GM18526 (cell line): ENCODE results near the gene HSPA1L.

Source experiments
- POLR2A ChIP-seq: IDR thresholded peaks from 3 replicates; pipeline ENCODE4 v1.6.1; 2011; ENCODE audit not compliant: insufficient read length; ENCODE audit errors: extremely low read depth

Gene HSPA1L

DNA sequence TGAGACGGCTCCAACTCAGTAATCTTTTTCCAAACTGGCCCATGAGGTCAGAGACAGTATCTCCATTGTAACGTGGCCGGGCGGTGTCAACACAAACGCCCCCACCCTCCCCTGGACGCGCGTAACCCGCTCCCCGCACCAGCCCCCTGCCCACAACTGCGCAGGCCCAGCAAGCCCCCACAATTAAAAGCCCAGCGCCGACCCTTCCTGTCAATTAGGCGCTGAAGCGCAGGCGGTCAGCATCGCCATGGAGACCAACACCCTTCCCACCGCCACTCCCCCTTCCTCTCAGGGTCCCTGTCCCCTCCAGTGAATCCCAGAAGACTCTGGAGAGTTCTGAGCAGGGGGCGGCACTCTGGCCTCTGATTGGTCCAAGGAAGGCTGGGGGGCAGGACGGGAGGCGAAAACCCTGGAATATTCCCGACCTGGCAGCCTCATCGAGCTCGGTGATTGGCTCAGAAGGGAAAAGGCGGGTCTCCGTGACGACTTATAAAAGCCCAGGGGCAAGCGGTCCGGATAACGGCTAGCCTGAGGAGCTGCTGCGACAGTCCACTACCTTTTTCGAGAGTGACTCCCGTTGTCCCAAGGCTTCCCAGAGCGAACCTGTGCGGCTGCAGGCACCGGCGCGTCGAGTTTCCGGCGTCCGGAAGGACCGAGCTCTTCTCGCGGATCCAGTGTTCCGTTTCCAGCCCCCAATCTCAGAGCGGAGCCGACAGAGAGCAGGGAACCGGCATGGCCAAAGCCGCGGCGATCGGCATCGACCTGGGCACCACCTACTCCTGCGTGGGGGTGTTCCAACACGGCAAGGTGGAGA, at the start of gene HSPA1L, which contains the start of gene HSPA1A:
Gene HSPA1L, minus strand, starts transcription at position 259 of the 814 bp plus-strand sequence. CDS start 3,311 bp downstream, outside the sequence.
Gene HSPA1A, plus strand, starts transcription at position 519 of the 814 bp plus-strand sequence. Its CDS starts 214 bp downstream, at position 733.
- peak; percentile 80 for TF ChIP-seq POLR2A

DNA sequence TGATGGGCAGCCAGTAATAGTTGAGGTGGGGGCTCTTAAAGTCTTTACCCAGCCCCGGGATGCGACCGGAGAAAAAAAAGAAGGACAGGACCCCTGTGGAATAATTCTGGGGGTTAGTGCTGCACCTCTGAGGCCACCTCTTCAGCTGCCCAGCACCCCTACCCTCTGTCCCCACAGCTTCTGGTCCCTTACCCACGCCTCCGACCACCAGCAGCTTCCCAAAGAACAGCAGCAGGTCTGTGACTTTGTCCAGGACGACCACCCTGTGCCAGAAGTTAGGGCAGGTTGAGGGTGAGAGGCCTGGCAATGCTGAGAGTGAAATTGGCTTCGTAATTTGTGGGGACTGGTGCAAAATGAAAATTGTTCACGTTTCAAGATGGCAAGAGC, 49.7 kb upstream of the HSPA1L start:
- no peak for TF ChIP-seq POLR2A

DNA sequence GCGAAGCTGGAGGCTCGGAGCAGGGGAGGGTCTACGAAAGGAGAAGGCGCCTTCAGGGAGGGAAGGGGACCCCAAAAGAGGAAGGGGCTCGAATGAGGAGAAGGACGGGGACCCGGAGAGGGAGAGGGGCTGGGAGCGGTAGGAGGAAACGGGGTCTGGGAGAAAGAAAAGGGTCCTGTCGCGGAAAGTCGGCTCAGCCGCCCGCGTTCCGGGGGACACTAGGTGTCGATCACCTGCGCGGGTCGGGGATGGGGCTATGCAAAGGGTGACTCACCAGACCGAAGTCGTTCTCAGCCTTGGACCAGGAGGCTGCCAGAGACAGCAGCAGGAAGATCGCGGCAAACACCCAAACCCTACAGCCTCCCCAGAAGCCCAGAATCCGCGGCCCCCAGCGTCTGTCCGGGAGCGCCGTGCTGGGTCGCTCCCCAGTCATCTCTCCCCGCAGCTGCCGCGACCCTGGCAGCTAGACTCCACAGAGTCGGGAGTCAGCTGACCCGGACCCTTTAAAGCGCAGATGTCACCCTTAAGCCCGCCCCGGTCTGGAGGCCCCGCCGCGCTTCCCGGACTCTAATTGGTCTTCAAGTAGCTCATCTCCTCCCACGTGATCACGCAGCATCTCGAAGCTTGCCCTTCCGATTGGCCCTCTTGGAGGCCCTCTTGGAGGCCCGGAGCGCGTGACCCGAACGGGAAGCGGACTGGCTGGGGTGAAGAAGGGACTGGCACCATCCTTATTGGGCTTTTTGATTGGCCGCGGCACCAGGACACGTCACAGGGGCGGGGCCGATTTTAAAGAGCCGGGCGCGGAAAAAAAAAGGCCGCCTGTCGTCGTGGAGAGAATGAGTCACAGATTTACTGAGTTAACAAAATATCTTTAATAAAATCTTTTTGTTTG, 47.5 kb upstream of the HSPA1L start, which contains the start of gene NEU1:
Gene NEU1, minus strand, starts transcription at position 478 of the 892 bp plus-strand sequence. Its CDS starts 45 bp downstream, at position 433.
- TF ChIP-seq POLR2A = peak; percentile 99

DNA sequence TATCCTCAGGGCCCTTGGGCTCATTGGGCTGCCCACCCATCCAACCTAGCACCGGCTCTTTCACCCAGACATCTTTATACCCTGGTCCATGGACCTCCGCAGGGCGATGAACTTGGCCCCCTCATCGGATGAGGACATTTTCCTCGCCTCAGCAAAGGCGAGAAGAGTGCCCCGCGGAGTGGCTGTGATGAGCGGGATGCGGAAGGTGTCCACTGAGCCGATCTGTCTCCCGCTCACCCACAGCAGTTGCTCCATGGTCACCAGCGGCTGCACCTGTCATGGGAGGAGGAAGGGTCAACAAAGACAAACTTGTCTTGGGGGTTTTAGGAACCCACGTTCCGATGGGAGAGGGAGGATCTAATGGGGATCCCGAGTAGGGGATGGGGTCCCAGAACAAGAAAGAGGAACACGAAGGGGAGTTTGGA, 46.8 kb upstream of the HSPA1L start:
- no peak for TF ChIP-seq POLR2A

DNA sequence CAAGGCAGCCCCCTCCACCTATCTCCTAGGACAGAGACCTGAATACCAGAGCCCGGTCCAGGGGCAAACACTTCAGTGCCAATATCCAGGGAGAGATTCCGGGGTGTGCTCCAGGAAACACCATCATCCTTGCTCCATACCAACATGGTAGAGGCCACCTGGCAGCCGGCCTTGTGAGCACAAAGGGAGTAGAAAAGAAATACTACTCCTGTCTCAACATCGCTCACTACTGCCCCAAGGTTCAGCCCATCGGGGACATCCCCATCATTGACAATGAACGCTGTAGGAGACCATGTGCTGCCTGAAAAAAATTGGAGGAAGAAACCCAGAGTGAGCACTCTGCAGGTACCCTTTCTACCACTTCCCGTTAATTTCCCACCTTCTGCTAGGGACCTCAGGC, 46.1 kb upstream of the HSPA1L start:
- no peak for TF ChIP-seq POLR2A

DNA sequence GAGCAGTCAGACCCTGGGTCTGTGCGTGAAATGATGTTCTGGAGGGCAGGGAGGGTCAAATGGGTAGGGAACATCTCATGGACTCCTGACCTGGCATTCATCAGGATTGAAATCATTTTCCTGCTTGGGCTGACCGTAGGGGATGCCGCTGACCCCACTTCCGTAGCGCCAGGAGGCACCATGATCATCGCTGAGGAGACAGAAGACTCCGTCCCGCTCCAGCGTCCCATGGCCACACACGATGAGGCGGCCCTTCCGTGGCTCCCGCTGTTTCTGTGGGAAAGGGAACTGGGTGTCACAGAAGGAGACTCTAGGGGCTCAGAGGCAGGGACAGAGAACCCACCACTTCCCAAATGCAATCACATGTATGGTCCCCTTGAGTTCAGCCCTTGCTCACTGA, 45.3 kb upstream of the HSPA1L start:
- no peak for TF ChIP-seq POLR2A

DNA sequence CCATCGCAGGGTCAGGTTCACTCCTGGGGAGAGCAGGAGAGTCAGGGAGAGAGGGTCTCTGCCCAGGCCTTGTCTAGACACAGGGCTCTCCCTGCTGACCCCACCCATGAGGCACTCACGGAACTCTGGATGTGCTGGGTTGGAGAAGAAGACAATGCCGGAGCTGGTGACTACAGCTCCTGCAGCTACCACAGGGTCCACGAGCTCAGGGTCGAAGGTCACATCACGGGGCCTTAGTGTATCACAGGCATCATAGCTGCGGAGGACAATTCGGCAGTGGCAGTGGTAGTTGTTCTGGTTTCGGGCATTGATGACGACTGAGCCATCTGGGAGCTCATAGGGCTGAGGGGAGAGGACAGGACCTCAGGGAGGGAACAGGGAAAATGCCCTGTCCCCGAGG, 44.8 kb upstream of the HSPA1L start:
- TF ChIP-seq POLR2A = no peak

DNA sequence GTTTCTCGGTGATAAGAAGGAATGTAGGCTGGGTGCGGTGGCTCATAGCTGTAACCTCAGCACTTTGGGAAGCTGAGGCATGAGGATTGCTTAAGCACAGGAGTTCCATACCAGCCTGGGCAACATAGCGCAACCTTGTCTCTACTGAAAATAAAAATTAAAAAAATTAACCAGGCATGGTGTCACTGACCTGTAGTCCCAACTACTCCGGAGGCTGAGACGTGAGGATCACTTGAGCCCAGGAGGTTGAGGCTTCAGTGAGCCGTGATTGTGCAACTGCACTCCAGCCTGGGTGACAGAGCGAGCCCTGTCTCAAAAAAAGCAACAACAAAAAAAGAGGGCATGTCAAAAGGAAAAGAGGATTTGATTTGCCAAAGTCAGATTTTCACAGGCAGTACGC, 43.6 kb upstream of the HSPA1L start:
- TF ChIP-seq POLR2A = no peak

DNA sequence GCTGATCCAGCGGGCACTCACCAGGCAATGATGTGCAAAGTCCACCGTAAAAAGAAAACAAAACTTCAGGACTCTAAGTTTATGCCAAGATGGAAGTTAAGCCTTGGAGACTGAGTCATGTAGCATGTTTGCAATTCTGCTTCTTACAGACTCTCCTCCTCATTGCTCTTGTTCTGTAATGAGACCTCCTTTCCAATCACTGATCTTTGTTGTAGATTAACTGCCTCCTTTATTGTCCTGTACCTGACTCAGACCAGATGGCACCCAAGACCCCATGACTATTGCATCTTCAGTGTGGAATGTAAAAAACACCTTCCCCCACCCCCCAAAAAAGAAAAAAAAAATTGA, 36.4 kb upstream of the HSPA1L start:
- TF ChIP-seq POLR2A = no peak

DNA sequence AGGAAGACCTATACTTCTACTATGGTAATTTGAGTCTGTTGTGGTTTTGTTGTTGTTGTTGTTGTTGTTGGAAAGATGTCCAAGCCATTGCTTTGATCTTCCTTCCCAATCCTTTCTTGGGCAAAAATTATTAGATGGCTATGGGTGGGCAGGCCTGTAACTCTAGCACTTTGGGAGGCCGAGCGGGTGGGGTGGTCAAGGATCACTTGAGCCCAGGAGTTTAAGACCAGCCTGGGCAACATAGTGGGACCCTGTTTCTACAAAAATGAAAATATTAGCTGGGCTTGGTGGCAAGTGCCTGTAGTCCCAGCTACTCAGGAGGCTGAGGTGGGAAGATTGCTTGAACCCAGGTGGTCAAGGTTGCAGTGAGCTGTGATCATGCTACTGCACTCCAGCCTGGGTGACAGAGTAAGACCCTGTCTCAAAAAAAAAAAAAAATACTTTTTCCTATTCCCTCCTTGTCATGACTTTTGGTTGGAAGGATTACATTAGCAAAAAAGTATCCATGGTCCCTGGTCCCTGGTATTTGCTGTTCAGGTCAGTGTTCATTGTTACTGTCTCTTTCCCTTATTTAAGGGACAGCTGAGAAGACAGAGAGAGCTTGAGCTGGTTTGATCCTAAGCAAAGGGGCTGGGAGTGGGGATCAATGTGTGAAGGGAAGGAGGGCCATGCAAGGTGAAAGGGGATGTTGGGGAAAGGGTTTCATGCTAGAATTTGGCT, 35.8 kb upstream of the HSPA1L start:
- no peak for TF ChIP-seq POLR2A

DNA sequence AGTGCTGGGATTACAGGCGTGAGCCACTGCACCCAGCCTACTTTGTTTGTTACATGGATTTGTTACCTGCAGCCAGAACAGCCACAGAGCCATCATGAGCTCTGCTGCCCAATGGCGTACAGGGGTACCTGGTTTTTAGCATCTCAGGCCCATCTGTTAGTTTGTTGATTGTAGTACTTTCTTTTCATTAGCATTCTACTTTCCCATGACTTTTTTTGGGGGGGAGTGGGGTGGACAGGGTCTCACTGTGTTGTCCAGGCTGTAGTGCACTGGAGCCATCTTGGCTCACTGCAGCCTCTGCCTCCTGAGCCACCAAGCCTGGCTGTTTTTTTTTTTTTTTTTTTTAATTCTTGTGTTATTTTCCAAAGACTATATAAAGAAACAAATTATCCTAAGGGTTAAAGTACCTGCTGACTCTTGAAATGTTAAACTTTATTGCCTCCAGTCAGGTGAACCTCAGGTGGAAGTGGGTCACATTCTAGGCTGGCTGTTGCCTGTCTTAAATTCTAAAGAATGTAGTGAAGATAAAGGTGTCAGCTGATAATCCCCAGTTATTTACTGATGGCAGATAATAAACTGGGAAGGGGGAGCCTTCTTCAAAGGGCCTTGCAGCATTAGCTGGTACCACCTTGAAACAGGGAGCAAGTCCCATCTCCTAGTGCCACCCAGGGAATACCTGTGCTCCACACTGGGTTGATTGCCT, 32.3 kb upstream of the HSPA1L start:
- TF ChIP-seq POLR2A = no peak

DNA sequence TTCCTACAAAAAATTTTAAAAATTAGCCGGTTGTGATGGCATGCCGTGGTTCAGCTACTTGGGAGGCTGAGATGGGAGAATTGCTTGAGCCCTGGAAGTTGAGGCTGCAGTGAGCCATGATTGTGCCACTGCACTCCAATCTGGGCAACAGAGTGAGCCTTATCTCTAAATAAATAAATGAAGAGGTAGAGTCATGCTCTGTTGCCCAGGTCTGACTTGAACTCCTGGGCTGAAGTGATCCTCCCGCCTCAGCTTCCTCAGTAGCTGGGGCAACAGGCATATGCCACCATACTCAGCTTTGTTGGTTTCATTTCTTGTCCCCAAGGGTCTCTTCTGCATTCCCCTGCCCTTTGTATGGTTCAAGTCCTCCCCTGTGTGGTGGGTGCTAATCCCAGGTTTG, 29.4 kb upstream of the HSPA1L start:
- no peak for TF ChIP-seq POLR2A

DNA sequence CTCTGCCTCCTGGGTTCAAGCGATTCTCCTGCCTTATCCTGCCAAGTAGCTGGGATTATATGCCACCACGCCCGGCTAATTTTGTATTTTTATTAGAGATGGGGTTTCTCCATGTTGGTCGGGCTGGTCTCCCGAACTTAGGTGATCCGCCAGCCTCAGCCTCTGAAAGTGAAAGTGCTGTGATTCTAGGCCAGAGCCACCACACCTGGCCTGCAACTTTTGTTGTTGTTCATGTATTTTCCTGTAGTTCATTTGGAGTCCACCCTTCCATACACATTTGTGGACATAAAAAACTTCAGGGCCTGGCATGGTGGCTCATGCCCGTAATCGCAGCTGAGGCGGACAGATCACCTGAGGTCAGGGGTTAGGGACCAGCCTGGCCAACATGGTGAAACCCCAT, 27.0 kb upstream of the HSPA1L start:
- TF ChIP-seq POLR2A = no peak

DNA sequence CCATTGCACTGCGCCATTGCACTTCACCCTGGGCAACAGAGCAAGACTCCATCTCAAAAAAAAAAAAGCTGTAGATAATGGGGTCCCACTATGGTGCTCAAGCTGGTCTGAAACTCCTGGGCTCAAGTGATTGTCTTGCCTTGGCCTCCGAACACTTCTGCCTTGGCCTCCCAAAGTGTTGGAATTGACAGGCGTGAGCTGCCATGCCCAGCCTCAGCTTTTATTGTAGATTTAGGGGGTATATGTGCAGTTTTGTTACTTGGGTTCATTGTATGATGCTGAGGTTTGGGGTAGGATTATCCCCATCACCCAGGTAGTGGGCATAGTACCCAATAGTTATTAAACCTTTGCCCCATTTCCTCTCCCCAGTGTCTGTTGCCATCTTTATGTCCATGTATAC, 23.9 kb upstream of the HSPA1L start:
- no peak for TF ChIP-seq POLR2A
